H9 (cell line): ENCODE data around the gene PIP5K1C. TPM values are rescaled to one million over a fixed set of nuclear protein-coding genes. Genes with fewer than 3 reads are reported as not detected.

Experiments used
- DNase-seq: peaks from one replicate; pipeline ENCODE4 v3.0.0-alpha.2; 2017
- H2AFZ ChIP-seq: one replicate; pipeline ENCODE4 v1.6.1; 2013; ENCODE audit warnings: mild to moderate bottlenecking, low read length, control low read depth, moderate library complexity
- H2AK5ac ChIP-seq: 2 replicates; pipeline ENCODE4 v1.6.1; 2013; ENCODE audit warnings: low read length, control low read depth, mixed read lengths; ENCODE audit not compliant: insufficient read length
- H2BK120ac ChIP-seq: one replicate; pipeline ENCODE4 v1.6.1; 2013; ENCODE audit warnings: low read depth, mild to moderate bottlenecking, low read length, control low read depth, inconsistent platforms; ENCODE audit not compliant: poor library complexity, severe bottlenecking
- H2BK12ac ChIP-seq: 2 replicates; pipeline ENCODE4 v1.6.1; 2013; ENCODE audit warnings: low read length, control low read depth, mixed read lengths, low read depth; ENCODE audit not compliant: insufficient read length
- H2BK15ac ChIP-seq: 2 replicates; pipeline ENCODE4 v1.6.1; 2013; ENCODE audit warnings: low read depth, low read length, control low read depth
- H2BK20ac ChIP-seq: one replicate; pipeline ENCODE4 v1.6.1; 2013; ENCODE audit warnings: low read depth, mild to moderate bottlenecking, low read length, control low read depth, inconsistent platforms; ENCODE audit not compliant: poor library complexity, severe bottlenecking
- H2BK5ac ChIP-seq: 2 replicates; pipeline ENCODE4 v1.6.1; 2013; ENCODE audit warnings: low read length, control low read depth, mixed read lengths; ENCODE audit not compliant: insufficient read length
- H3K14ac ChIP-seq: 2 replicates; pipeline ENCODE4 v1.6.1; 2013; ENCODE audit warnings: low read length, control low read depth; ENCODE audit not compliant: insufficient read depth
- H3K18ac ChIP-seq: 2 replicates; pipeline ENCODE4 v1.6.1; 2013; ENCODE audit warnings: low read depth, mild to moderate bottlenecking, mixed read lengths, low read length, control low read depth; ENCODE audit not compliant: insufficient read length
- H3K23ac ChIP-seq: 2 replicates; pipeline ENCODE4 v1.6.1; 2013; ENCODE audit warnings: low read length, control low read depth, mixed read lengths, low read depth; ENCODE audit not compliant: insufficient read length
- H3K23me2 ChIP-seq: 2 replicates; pipeline ENCODE4 v1.6.1; 2013; ENCODE audit warnings: low read depth, mild to moderate bottlenecking, mixed read lengths, low read length, control low read depth; ENCODE audit not compliant: insufficient read length, poor library complexity, severe bottlenecking
- H3K27ac ChIP-seq: 2 replicates; pipeline ENCODE4 v1.5.1; 2013; ENCODE audit warnings: low read length, control low read depth, mixed read lengths, low read depth; ENCODE audit not compliant: insufficient read length
- H3K27me3 ChIP-seq: 2 replicates; pipeline ENCODE4 v1.6.1; 2013; ENCODE audit warnings: low read length, control low read depth, inconsistent platforms; ENCODE audit not compliant: insufficient read depth
- H3K4ac ChIP-seq: 2 replicates; pipeline ENCODE4 v1.6.1; 2013; ENCODE audit warnings: low read depth, mild to moderate bottlenecking, control low read depth, inconsistent platforms, low read length, moderate library complexity
- H3K4me1 ChIP-seq: 2 replicates; pipeline ENCODE4 v1.6.1; 2013; ENCODE audit warnings: low read length, control low read depth, inconsistent platforms; ENCODE audit not compliant: insufficient read depth
- H3K4me2 ChIP-seq: 2 replicates; pipeline ENCODE4 v1.6.1; 2013; ENCODE audit warnings: low read length, control low read depth, mixed read lengths; ENCODE audit not compliant: insufficient read length, insufficient read depth
- H3K56ac ChIP-seq: 2 replicates; pipeline ENCODE4 v1.6.1; 2013; ENCODE audit warnings: low read depth, mild to moderate bottlenecking, mixed read lengths, low read length, control low read depth; ENCODE audit not compliant: insufficient read length
- H3K79me1 ChIP-seq: 2 replicates; pipeline ENCODE4 v1.6.1; 2013; ENCODE audit warnings: low read depth, mild to moderate bottlenecking, moderate library complexity, low read length, control low read depth, inconsistent platforms; ENCODE audit not compliant: insufficient read depth, poor library complexity, severe bottlenecking
- H3K79me2 ChIP-seq: 2 replicates; pipeline ENCODE4 v1.6.1; 2013; ENCODE audit warnings: low read length, control low read depth, inconsistent platforms; ENCODE audit not compliant: insufficient read depth
- H3K9ac ChIP-seq: 2 replicates; pipeline ENCODE4 v1.6.1; 2013; ENCODE audit warnings: low read length, control low read depth, mixed read lengths; ENCODE audit not compliant: insufficient read length; ENCODE audit errors: extremely low read depth
- H3K9me3 ChIP-seq: one replicate; pipeline ENCODE4 v1.6.1; 2013; ENCODE audit warnings: low read depth, low read length, inconsistent platforms; ENCODE audit not compliant: control insufficient read depth
- H3T11ph ChIP-seq: one replicate; pipeline ENCODE4 v1.6.1; 2013; ENCODE audit warnings: mild to moderate bottlenecking, low read length, control low read depth, inconsistent platforms
- H4K20me1 ChIP-seq: one replicate; pipeline ENCODE4 v1.6.1; 2013; ENCODE audit not compliant: control insufficient read depth, insufficient read length, insufficient read depth
- H4K5ac ChIP-seq: 2 replicates; pipeline ENCODE4 v1.6.1; 2013; ENCODE audit warnings: low read depth, mild to moderate bottlenecking, mixed read lengths, low read length, control low read depth; ENCODE audit not compliant: insufficient read length
- H4K8ac ChIP-seq: replicated peaks from 2 replicates; pipeline ENCODE4 v1.6.1; 2013; ENCODE audit warnings: low read length, control low read depth, mixed read lengths, low read depth; ENCODE audit not compliant: insufficient read length
- H4K91ac ChIP-seq: 2 replicates; pipeline ENCODE4 v1.6.1; 2013; ENCODE audit warnings: low read depth, mild to moderate bottlenecking, moderate library complexity, mixed read lengths, low read length, control low read depth; ENCODE audit not compliant: insufficient read length
- H3K27ac Mint-ChIP-seq, 3 experiments: 2 replicates in 2 of 3; 3 replicates in 1 of 3; pipeline ENCODE4 v1.8.0; 2020 to 2021; ENCODE audit warnings: mixed read lengths in 3 of 3, mild to moderate bottlenecking in 1 of 3, moderate library complexity in 1 of 3
- H3K27me3 Mint-ChIP-seq: 2 replicates; pipeline ENCODE4 v1.8.0; 2021; ENCODE audit warnings: low read depth, mild to moderate bottlenecking, moderate library complexity, mixed read lengths
- H3K36me3 Mint-ChIP-seq, 3 experiments: 2 replicates in 2 of 3; 3 replicates in 1 of 3; pipeline ENCODE4 v1.8.0; 2020 to 2021; ENCODE audit warnings: low read depth in 3 of 3, mixed read lengths in 3 of 3; ENCODE audit not compliant: insufficient read depth in 1 of 3
- H3K4me1 Mint-ChIP-seq, 2 experiments: 2 replicates each; pipeline ENCODE4 v1.8.0; 2020; ENCODE audit warnings: mixed read lengths in 2 of 2
- H3K4me3 Mint-ChIP-seq, 2 experiments: 2 replicates in 1 of 2; 3 replicates in 1 of 2; pipeline ENCODE4 v1.8.0; 2020 to 2021; ENCODE audit warnings: mild to moderate bottlenecking in 2 of 2, mixed read lengths in 2 of 2, moderate library complexity in 1 of 2
- H3K9me3 Mint-ChIP-seq, 2 experiments: 2 replicates in 1 of 2; 3 replicates in 1 of 2; pipeline ENCODE4 v1.8.0; 2020; ENCODE audit warnings: mild to moderate bottlenecking in 2 of 2, mixed read lengths in 2 of 2, moderate library complexity in 1 of 2
- CTCF ChIP-seq: fragments of 200-600 bp; sonication (generic); conservative IDR thresholded peaks from 3 replicates; pipeline ENCODE4 v1.8.0; 2021; ENCODE audit warnings: antibody characterized with exemption, mild to moderate bottlenecking
- WGBS: extraction: QIAGEN DNeasy Blood & Tissue Kit; methylation state at CpG from one replicate; pipeline ENCODE4 v1.1.7; 2013; ENCODE audit warnings: missing lambda C conversion rate, low lambda C conversion rate, mixed read lengths; ENCODE audit not compliant: insufficient read length; ENCODE audit errors: extremely low coverage; 5-methylcytosine and 5-hydroxymethylcytosine counted together
- total RNA-seq: library from RNA; stranded (reverse); gene quantifications from 2 replicates; pipeline ENCODE4 v1.2.1, GENCODE V29; 2021

PIP5K1C gene
- total RNA-seq, 1 experiment from 2014 or later = 41.7 TPM

GRCh38 chr19:3698974-3699740 is 1.1 kb downstream of the PIP5K1C start:
- Histone ChIP-seq H3K9ac (no peak overlapping the region), H3K14ac (no peak overlapping the region), H2BK20ac (no peak overlapping the region), H4K5ac (no peak overlapping the region), H3K56ac (no peak overlapping the region), H3K27ac (no peak overlapping the region), H3K4me1 (no peaks in the 10 kb centered on the region; the same call in 1 of the 2 replicates), H2AFZ (no peak overlapping the region), H3K23ac (no peak overlapping the region), H4K20me1 (no peaks in the 10 kb centered on the region), H3K18ac (no peak overlapping the region), H3K79me2 (peaks cover 16% of the 10 kb centered on the region; the same call in 1 of the 2 replicates), H3K79me1 (no peaks in the 10 kb centered on the region), H3K23me2 (peaks cover 8% of the 10 kb centered on the region), H3K4ac (no peak overlapping the region), H4K91ac (no peak overlapping the region), H2BK120ac (no peak overlapping the region), H3K27me3 (no peaks in the 10 kb centered on the region), H3K4me2 (peak overlapping the region; percentile 42), H2BK15ac (no peak overlapping the region), H2BK5ac (no peak overlapping the region), H2BK12ac (no peak overlapping the region), H3K9me3 (no peaks in the 10 kb centered on the region), H2AK5ac (no peak overlapping the region), H3T11ph (no peak overlapping the region), H4K8ac (no peak overlapping the region)
- peak overlapping the region; percentile 77 to 87 for H3K4me3 Mint-ChIP-seq
- peaks cover 0 to 4% (median 0%) of the 10 kb centered on the region in 3 experiments; a peak in 2 of 7 replicates for H3K36me3 Mint-ChIP-seq
- H3K9me3 Mint-ChIP-seq = no peaks in the 10 kb centered on the region; a peak in 2 of 5 replicates
- H3K27ac Mint-ChIP-seq = peak overlapping the region in 2 of 3 experiments; percentile 34 to 82; a peak in 2 of 7 replicates
- WGBS = no CpG with 5 or more reads among the region's 34 CpGs
- peaks cover 0 to 10% of the 10 kb centered on the region in 2 experiments; a peak in 2 of 4 replicates for H3K4me1 Mint-ChIP-seq
- no peak for TF ChIP-seq CTCF
- no peaks in the 10 kb centered on the region for H3K27me3 Mint-ChIP-seq
- DNase-seq = no peak
